ENCODE results near the gene PPFIA3.
A peak's percentile ranks its signal among the peaks of the same experiment; 100 is the strongest.
"Not testable (repeated sequence)": the region's sequence is repeated elsewhere in the genome, so short reads cannot be mapped to it uniquely, and the experiment has no call there.

Gene PPFIA3

DNA sequence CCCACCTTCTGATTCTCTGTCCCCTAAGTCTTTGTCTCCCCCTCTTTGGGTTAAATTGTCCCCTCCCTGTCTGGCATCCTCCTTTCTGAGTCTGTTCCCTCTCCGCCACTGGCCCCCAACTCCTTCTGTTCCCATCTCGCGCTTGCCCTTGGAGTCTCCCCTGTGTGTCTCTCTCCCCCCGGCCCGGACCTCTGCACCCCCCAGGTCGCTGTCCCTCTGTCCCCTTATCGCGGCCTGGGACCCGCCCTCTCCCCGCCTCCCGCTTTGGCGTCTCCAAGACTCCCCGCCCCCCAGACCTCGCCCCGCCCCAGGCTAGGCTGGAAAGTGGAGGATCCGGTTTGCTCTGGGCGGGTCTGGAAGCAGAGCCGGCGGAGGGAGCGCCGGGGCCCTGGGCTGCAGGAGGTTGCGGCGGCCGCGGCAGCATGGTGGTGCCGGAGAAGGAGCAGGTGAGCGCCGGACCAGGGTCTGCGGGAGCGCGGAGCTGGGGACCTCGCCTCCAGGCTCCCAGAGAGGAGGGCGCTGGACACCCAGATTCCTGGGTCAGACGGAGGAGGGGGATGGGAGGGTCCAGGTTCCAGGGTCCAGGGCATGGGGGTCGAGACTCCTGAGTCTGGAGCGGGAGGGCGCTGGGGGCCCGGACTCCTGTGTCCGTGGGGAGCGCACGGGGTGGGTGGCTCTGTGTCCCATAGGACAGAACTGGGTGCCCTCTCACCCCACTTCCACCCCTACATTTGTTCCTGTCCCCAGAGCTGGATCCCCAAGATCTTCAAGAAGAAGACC is 38.3 kb downstream of the PPFIA3 start, which contains the start of gene TRPM4:
Gene TRPM4, plus strand, starts transcription at position 348 of the 780 bp plus-strand sequence. Its CDS starts 75 bp downstream, at position 423.
- peak; percentile 80 for DNase-seq
- in situ Hi-C loops (cut with HindIII; ENCODE audit: low pct_ligation_motif_present, low pct_unique_long_range_greater_than_20kb, low sequenced_read_pairs): no loop called here

DNA sequence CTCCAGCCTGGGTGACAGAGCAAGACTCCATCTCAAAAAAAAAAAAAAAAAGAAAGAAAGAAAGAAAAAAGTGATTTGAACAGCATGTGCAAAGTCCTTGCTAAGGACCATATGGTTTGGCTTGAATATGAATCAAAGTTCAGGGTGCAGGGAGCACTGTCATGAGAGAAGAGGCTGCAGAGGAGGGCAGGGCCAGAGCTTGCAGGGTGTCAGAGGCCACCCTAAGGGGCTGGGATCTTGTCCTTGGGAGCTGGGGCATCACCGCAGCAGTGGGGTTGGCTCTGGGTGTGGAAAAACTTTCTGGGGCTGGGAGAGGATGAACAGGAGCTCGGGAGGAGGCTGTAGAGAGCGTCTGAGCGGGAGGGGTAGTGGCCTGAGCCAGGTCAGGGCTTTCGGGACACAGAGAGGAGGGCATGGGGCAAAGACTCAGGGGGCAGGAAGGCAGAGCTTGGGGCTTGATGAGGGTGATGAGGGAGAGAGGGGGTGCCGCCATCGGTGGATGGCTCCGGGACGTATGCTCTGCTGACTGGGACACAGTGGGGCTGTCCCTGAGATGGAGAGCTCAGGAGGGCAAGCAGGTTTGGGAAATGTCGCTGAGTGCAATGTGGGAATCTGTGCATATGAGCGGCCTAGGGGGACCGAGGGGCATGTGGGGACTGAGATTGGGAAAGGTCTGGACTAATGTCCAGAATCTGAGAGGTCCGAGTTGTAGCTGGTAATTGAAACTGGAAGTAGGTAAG is 41.3 kb downstream of the PPFIA3 start:
- in situ Hi-C loops (cut with HindIII; ENCODE audit: low pct_ligation_motif_present, low pct_unique_long_range_greater_than_20kb, low sequenced_read_pairs): no loop called here
- no peak for DNase-seq

DNA sequence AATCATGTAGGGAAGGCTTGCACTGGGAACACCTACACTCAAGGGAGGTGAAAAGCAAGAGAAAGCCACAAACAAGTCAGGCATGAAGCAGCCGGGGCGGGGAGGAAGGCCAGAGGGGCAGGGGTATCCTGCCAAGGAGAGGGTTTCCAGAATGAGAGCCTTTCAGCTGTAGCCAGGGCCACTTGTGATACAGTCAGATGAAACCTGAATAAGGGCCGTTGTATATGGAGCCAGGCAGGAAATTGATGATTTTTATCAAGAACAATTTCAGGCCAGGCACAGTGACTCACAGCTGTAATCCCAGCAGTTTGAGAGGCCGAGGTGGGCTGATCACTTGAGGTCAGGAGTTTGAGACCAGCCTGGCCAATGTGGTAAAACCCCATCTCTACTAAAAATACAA is 42.6 kb downstream of the PPFIA3 start:
- DNase-seq: no peak
- in situ Hi-C loops (cut with HindIII; ENCODE audit: low pct_ligation_motif_present, low pct_unique_long_range_greater_than_20kb, low sequenced_read_pairs): no loop called here

DNA sequence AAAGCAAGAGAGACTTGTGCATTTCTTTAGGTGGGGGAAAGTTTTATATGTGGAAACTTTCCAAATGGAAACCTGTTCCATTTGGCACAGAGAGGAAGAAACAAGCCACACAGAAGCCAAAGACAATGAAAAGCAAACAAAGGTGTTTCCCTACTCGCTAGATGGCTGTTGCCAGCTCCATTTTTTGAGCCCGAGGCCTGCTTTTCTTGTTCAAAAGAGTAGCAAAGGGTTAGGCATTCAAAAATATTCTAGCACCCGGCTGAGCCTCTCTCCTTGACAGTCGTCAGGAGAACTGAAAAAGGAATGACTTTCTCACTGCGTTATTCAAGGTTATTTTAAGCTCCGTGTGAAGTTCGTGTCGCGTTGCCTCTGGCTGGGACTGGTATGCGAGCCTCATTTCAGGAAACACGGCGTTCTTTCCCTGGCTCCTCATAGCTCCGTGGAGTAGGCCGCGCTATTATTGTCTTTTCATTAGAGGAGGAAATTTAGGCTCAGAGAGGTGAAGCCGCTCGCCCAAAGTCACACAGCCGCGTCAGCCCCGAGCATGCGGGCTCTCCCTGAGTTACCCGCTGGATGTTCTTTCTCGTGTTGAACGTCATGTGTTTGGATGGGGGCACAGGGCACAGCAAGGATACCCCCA is 45.9 kb downstream of the PPFIA3 start:
- no peak for DNase-seq
- in situ Hi-C loops (cut with HindIII; ENCODE audit: low pct_ligation_motif_present, low pct_unique_long_range_greater_than_20kb, low sequenced_read_pairs): no loop called here

DNA sequence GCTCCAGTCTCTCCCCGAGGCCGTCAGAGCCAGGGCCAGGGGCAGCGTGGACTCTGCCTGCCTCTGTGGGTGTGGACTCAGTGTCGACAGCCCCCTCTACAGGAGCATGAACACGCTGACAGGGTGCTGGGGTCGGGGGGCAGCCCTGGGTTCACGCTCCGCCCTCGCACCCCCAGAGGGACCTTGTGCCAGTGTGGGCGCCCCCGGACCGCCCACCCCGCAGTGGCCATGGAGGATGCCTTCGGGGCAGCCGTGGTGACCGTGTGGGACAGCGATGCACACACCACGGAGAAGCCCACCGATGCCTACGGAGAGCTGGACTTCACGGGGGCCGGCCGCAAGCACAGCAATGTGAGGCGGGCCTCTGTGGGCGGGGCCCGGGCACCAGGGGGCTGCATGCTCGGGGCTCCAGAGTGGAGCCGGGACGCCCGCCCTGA is 46.5 kb downstream of the PPFIA3 start:
- in situ Hi-C loops (cut with HindIII; ENCODE audit: low pct_ligation_motif_present, low pct_unique_long_range_greater_than_20kb, low sequenced_read_pairs): no loop called here
- no peak for DNase-seq

DNA sequence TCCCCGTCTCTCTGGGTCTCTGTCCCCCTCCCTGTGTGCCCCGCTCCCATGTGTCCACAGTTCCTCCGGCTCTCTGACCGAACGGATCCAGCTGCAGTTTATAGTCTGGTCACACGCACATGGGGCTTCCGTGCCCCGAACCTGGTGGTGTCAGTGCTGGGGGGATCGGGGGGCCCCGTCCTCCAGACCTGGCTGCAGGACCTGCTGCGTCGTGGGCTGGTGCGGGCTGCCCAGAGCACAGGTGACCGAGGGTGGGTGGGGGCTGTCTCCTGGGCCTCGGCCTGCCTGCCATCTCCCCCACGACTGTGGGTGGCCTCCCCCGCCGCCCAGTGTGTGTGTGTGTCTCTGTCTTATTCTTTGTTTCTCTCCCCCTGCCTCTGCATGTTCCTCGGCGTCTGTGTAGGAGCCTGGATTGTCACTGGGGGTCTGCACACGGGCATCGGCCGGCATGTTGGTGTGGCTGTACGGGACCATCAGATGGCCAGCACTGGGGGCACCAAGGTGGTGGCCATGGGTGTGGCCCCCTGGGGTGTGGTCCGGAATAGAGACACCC is 48.6 kb downstream of the PPFIA3 start:
- in situ Hi-C loops (cut with HindIII; ENCODE audit: low pct_ligation_motif_present, low pct_unique_long_range_greater_than_20kb, low sequenced_read_pairs): no loop called here
- no peak for DNase-seq

DNA sequence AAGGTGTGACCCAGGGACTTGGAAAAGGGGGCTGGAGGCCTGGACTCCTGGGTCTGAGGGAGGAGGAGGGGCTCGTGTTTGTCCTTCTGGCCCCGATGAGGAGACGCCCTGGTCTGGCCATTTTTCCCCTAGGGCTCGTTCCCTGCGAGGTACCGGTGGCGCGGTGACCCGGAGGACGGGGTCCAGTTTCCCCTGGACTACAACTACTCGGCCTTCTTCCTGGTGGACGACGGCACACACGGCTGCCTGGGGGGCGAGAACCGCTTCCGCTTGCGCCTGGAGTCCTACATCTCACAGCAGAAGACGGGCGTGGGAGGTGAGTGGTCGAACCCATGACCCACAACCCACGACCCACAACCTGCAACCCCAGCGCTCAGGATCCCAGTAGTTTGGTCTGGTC is 49.1 kb downstream of the PPFIA3 start:
- DNase-seq: no peak
- in situ Hi-C loops (cut with HindIII; ENCODE audit: low pct_ligation_motif_present, low pct_unique_long_range_greater_than_20kb, low sequenced_read_pairs): no loop called here

DNA sequence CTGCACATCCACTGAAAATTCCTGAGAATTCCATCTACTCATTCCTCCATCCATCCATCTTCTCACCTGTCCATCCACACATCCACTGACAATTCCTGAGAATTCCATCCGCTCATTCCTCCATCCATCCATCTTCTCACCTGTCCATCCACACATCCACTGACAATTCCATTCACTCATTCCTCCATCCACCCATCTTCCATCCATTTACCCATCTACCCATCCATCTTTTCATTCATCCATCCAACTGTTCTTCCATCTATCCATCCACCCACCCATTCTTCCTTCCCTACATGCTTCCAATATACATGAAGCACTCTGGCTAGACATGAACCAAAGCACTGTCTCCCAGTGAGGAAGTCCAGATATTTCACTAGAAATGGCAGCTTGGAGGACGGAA is 53.9 kb downstream of the PPFIA3 start:
- in situ Hi-C loops (cut with HindIII; ENCODE audit: low pct_ligation_motif_present, low pct_unique_long_range_greater_than_20kb, low sequenced_read_pairs): no loop called here
- no peak for DNase-seq

DNA sequence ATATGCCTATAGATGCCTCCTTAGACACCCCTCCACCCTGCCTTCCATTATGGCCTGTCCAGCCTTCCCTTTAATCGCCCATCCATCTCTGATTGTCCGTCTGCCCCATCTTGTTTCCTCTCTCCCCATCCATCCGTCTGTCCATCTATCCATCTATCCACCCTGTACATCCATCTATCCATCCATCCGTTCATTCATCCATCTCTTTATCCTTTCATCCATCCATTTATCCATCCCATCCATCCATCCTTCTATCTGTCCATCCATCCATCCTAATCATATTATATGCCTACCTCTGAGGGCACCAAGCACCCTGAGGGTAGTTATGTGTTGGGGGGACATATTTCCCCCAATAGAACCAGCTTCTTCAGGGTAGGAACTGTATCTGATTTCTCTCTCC is 61.3 kb downstream of the PPFIA3 start:
- no peak for DNase-seq
- in situ Hi-C loops (cut with HindIII; ENCODE audit: low pct_ligation_motif_present, low pct_unique_long_range_greater_than_20kb, low sequenced_read_pairs): no loop called here

DNA sequence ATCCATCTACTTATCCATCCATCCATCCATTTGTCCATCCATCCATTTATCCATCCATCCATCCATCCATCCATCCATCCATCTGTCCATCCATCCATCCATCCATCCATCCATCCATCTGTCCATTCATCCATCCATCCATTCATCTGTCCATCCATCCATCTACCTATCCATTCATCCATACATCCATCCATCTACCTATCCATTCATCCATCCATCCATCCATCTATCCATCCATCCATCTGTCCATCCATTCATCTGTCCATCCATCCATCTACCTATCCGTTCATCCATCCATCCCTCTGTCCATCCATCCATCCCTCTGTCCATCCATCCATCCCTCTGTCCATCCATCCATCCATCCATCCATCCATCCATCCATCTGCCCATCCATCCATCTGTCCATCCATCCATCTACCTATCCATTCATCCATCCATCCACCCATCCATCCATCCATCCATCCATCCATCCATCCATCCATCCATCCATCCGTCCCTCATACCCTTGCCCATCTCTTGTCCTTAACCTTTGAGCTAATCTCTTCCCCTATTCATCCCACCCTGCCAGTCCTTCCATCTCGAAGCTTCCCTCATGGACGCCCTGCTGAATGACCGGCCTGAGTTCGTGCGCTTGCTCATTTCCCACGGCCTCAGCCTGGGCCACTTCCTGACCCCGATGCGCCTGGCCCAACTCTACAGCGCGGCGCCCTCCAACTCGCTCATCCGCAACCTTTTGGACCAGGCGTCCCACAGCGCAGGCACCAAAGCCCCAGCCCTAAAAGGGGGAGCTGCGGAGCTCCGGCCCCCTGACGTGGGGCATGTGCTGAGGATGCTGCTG is 62.9 kb downstream of the PPFIA3 start:
- DNase-seq; in situ Hi-C loops (cut with HindIII; ENCODE audit: low pct_ligation_motif_present, low pct_unique_long_range_greater_than_20kb, low sequenced_read_pairs): not testable (repeated sequence)

DNA sequence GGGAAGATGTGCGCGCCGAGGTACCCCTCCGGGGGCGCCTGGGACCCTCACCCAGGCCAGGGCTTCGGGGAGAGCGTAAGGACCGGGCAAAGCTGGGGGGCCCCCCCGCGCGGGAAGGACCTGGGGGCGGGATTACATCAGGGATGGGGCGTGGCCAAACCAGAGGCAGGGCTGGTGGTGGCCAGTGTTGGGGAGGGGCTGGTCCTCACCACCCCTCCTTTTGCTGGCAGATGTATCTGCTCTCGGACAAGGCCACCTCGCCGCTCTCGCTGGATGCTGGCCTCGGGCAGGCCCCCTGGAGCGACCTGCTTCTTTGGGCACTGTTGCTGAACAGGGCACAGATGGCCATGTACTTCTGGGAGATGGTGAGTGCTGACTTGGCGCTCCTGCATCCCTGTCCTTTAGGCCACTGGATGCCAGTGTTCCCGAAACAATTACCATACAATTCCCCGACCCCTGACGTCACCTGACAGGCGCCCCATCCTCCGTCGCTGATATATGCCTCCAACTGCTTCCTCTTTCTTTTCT is 63.6 kb downstream of the PPFIA3 start:
- in situ Hi-C loops (cut with HindIII; ENCODE audit: low pct_ligation_motif_present, low pct_unique_long_range_greater_than_20kb, low sequenced_read_pairs): no loop called here
- DNase-seq: no peak

DNA sequence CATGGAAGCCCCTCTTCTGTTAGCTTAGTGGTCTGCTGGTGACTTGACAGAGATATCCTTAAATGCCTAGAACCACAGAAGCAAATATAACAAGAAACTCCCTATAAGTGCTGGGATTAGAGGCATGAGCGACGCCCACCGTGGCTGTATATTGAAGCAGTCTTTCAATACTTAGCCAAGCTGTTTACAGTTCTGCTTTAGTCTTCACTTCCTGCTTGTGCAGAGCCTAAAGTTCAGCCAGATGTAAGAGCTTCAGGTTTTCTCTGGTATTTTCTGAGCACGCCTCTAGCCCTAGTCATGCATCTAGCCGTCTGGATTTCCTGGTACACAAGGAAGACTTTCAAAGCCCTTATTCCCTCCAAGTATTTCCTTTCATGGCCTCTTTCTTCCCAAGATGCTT is 66.8 kb downstream of the PPFIA3 start:
- DNase-seq: no peak
- in situ Hi-C loops (cut with HindIII; ENCODE audit: low pct_ligation_motif_present, low pct_unique_long_range_greater_than_20kb, low sequenced_read_pairs): no loop called here

DNA sequence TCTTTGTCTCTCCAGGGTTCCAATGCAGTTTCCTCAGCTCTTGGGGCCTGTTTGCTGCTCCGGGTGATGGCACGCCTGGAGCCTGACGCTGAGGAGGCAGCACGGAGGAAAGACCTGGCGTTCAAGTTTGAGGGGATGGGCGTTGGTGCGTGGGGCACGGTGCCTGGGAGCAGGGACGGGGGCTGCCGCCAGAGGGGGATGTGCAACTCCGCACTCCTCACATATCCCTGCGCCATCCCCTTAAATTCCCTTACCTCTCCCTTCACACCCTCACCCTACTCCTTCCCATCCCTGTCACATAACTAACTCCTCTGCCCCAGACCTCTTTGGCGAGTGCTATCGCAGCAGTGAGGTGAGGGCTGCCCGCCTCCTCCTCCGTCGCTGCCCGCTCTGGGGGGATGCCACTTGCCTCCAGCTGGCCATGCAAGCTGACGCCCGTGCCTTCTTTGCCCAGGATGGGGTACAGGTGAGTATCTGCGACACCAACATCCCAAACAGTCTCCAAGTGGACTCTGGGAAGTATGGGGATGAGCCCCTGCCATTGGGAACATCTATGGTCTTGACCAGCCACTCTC is 69.4 kb downstream of the PPFIA3 start:
- no peak for DNase-seq

DNA sequence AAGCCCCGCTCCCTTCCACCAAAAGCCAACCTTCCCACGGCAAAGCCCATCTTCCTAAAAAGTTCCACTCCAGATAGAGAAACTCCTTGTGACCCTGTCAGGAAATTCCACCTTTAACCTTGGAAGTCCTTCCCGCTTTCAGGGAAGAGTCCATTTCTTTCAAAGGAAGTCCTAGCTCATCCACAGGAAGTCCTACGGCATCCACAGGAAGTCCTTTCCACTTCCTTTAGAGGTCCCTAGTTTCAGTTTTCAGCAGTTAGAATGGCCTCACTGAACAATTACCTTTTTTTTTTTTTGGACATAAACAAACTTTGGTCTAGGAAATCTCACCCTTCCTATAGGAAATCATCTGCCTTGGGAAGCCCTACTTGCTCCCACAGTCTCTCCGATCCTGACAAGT is 69.9 kb downstream of the PPFIA3 start:
- in situ Hi-C loops (cut with HindIII; ENCODE audit: low pct_ligation_motif_present, low pct_unique_long_range_greater_than_20kb, low sequenced_read_pairs): no loop called here
- DNase-seq: no peak

More for the DNA sequence above, 69.4 kb downstream of the PPFIA3 start:
- in situ Hi-C loops (cut with HindIII; ENCODE audit: low pct_ligation_motif_present, low pct_unique_long_range_greater_than_20kb, low sequenced_read_pairs): no loop called here

DNA sequence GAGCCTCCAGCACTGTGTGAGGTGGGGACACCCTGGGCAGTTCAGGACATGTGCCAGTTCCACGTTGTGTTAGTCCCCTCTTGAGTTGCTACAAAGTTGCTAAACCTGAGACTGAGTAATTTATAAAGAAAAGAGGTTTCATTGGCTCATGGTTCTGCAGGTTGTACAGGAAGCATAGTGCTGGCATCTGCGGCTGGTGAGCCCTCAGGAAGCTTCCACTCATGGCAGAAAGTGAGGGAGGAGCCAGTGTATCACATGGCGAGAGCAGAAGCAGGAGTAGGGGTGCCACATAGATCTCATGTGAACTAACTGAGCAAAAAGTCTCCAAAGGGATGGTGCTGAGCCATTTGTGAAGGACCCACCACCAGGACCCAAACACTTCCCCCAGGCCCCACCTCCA is 71.4 kb downstream of the PPFIA3 start:
- in situ Hi-C loops (cut with HindIII; ENCODE audit: low pct_ligation_motif_present, low pct_unique_long_range_greater_than_20kb, low sequenced_read_pairs): no loop called here
- no peak for DNase-seq

DNA sequence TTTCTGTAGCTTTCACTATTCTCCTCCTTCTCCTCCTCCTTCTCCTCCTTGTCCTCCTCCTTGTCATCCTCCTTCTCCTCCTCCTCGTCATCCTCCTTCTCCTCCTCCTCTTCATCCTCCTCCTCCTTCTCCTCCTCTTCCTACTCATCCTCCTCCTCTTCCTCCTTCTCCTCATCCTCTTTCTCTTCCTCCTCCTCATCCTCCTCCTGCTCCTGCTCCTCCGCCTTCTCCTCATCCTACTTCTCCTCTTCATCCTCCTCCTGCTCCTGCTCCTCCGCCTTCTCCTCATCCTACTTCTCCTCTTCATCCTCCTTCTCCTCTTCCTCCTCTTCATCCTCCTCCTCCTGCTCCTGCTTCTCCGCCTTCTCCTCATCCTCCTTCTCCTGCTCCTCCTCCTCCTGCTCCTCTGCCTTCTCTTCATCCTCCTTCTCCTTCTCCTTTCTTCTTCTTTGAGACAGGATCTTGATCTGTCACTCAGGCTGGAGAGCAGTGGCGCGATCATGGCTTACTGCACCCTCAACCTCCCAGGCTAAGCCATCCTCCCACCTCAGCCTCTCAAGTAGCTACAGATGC is 74.6 kb downstream of the PPFIA3 start:
- in situ Hi-C loops (cut with HindIII; ENCODE audit: low pct_ligation_motif_present, low pct_unique_long_range_greater_than_20kb, low sequenced_read_pairs): no loop called here
- DNase-seq: no peak

DNA sequence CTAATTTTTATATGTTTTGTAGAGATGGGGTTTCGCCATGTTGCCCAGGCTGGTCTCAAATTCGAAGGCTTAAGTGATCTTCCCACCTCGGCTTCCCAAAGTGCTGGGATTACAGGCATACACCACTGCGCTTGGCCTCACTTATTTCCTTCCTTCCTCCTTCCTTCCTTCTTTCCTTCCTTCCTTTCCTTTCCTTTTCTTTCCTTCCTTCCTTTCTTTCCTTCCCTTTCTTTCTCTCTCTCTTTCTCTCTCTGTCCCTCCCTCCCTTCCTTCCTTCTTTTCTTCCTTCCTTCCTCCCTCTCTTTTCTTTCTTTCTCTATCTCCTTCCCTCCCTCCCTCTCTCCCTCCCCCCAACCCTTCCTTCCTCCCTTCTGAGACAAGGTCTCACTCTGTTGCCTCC is 75.1 kb downstream of the PPFIA3 start:
- no peak for DNase-seq
- in situ Hi-C loops (cut with HindIII; ENCODE audit: low pct_ligation_motif_present, low pct_unique_long_range_greater_than_20kb, low sequenced_read_pairs): no loop called here

Data from ACHN (cell line).